ENCODE results near the gene USP14.

USP14 gene

GRCh38 chr18:160831-161570 lies 2.6 kb downstream of the USP14 start:
- peak; percentile 12 for DNase-seq

GRCh38 chr18:172361-172760 lies 14.0 kb downstream of the USP14 start:
- DNase-seq, result no peak

- no peak for DNase-seq
These were observed 21.1 kb downstream of the USP14 start for GRCh38 chr18:179499-179898.

DNA sequence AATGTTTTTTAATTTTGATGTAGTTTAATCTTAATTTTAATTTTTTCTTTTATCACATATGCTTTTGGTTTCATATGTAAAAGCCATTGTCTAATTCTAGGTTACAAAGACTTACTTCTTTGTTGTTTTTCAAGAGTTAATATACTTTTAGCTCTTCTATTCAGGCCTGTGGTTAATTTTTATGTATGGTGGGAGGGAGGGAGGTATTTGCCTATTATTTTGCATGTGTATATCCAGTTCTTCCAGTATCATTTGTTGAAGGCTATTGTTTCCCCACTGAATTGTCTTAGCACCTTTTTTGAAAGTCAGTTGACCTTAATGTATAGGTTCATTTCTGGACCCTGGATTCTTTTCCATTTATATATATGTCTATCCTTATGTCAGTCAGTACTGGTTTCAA lies 23.4 kb downstream of the USP14 start:
- no peak for DNase-seq

GRCh38 chr18:183769-184168 lies 25.4 kb downstream of the USP14 start:
- peak; percentile 19 for DNase-seq

GRCh38 chr18:189254-189653 lies 30.9 kb downstream of the USP14 start:
- DNase-seq, result no peak

DNA sequence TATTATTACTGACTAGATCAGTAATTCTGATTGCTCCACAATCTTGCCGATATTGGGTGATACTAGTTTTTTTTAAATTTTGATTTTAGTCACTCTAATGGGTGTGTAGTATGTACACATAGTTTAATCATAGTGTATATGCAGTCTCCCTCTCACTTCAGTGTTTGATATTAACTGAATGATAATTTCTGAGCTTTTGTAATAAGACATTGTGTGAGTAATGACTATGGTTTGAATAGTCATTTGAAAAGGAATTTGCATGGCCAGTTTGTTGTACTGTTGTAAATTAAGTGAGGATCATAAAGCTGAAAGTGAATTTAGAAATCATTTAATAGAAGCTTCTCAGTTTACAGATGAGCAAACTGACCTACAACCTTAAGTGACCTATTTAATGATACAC lies 33.4 kb downstream of the USP14 start:
- DNase-seq, result no peak

- DNase-seq, result no peak
These were observed 34.4 kb downstream of the USP14 start for GRCh38 chr18:192801-193200.

DNA sequence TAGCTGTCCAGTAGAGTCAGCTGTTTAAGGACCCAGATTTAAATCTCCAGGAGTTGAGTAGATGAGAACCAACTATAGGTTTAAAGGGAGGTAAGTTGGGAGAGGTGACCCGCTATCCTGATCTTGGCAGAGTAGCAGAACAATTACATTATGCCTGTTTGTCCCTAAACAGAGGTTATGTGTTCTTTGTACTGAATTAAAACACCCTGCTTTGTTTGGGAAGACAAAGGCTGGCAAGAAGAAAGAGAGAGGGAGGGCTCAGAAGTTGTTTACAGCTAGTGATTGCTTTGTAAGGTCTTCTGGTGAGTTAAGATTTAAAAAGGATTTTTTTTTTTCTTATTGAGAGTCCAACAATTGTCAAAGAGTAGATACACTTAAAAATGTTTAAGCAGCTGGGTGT lies 37.3 kb downstream of the USP14 start:
- DNase-seq, result no peak

DNA sequence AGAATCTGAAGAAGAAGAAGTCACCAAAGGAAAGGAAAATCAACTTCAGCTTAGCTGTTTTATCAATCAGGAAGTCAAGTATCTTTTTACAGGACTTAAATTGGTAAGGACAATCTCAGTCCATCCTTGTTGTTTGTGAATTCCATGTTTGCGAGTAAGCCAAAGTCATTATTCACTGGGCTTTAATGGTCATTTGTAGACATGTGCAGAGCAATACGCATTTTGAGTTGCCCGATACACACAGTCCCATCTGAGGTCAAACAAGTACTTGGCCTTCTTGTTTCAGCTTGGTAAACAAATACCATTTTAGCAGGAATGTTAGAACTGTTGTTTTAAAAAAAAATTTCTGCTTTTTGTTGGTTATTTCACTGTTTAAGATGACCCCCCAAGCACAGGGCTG lies 40.9 kb downstream of the USP14 start:
- no peak for DNase-seq

DNA sequence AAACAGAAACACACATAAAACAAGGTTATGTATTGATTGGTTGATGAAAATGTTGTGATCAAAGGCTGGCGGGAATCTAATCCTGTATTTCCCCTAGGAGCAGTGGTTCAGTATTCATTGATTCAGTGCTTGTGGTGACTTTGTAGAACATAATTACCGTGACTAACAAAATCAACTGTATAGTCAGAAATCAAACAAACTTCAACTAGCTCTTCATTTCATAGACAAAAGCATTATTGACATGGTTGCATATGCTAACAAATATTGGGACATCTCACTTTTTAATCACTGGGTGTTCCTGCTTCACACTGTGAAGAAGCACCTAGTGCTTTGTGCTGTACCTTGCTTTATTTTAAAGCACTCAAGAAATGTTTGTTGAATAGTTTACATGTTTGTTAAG lies 41.4 kb downstream of the USP14 start:
- DNase-seq, result no peak

DNA sequence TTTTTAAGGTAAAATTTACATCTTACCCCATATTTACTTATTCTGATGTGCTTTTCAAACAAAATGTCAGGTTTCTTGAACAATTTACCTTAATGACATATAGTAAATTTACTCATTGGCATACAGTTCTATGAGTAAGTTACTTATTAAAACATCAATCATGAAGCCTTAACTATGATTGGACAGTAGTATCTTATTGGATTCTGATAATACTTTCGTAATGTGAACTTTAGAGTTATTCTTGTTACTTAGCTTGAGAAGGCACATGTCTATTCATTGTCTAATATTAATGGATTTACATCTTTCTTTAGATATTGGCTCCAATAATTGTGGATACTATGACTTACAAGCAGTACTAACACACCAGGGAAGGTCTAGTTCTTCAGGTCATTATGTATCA lies 51.7 kb downstream of the USP14 start:
- DNase-seq, result no peak

DNA sequence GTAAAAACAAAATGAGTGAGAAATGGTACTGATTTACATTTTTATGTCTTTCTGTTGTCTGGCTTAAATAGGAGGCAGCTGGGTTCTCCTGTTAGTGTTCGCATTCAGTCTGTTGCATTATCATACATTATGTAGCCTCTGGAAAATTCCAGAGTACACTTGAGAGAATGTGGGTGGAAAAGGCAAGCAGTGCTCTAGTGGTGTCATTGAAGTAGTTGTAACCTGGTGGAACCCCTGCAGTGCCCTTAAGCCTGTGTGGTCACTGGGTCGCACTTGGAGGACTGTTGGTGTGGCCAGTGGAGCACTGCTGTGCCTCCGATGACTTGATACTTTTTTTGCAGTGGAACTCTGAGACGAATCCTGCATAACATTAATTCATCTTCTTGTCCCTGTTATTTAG lies 52.4 kb downstream of the USP14 start:
- DNase-seq, result no peak

DNA sequence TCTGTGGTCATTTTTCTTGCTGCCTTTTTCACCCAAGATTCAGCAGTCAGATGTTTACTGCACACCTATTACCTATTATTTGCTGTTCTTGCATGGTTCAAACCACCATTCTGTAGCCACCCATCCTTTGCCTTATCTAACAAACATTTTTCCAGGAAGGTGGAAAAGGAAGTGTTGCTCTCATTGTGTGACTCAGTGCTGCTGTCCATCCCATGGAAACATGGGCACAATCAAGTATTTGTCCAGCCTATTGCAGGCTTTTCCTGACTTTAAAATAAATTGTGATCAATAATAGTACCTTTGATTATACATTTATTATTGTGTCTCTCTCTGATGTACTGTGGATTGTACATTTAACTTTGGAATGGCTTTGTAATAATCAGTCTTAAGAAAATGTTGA lies 53.2 kb downstream of the USP14 start:
- DNase-seq, result no peak

DNA sequence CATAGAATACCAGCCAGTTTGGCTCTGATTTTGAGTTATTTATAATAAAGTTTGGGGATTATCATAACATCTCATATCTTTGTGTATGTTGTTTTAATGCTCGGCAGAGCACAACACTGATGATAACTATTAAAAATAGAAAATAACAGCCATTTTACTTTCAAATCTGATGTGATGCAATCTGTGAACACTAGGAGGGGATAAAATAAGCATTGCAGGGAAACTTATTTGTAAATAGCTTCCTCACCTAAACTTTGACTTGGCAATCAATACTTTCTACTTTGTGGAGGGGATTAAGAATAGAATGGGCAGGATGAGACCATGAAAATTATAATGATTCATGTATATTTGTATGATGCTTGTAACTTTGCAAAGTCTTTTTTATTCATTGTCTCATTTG lies 54.4 kb downstream of the USP14 start:
- no peak for DNase-seq

- DNase-seq, result no peak
These were observed 55.1 kb downstream of the USP14 start for GRCh38 chr18:213505-213904.

- DNase-seq, result no peak
These were observed 55.6 kb downstream of the USP14 start for GRCh38 chr18:213966-214365.

DNA sequence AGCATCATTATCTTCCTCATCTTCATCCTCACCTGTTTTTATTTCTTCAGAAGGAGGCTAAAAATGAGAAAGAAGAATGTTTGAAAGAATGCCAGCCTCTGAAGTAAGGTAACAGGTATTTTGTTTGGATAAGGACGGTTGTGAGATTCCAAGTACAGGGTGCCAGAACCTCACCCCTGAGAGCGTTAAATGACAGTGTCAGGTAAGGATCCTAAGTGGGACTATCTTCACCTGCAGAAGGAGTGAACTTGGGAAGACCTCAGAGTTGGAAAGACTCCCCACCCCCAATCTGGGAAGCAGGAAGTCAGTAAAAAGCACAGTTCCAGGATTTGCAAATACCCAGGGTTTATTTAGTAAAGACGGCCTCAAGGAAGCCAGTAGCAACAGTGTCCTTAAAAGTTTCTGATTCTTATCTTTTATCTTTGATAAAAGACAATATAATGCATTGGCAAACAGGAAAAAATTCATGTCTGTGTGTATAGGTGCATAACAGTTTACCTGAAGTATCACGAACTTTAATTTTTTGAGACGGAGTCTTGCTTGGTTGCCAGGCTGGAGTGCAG lies 57.2 kb downstream of the USP14 start:
- DNase-seq, result no peak

GRCh38 chr18:217532-218336 lies 59.4 kb downstream of the USP14 start:
- no peak for DNase-seq

DNA sequence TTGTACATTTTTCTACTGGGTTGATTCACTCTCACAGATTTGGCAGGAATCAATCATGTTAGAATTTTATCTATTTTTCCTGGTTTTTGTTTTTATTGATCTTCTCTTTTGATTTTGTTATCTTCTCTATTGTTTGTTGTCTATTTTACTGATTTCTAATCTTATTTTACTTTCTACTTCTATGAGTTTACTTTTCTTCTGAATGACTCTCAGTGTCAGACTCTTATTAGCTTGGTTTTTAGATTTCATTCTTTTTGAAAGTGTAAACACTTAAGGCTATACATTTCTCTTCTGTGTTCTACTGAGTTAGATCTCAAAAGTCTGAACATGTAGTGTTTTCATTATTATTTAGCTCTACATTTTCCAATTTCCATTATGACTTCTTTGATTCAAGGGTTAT lies 62.4 kb downstream of the USP14 start:
- no peak for DNase-seq

DNA sequence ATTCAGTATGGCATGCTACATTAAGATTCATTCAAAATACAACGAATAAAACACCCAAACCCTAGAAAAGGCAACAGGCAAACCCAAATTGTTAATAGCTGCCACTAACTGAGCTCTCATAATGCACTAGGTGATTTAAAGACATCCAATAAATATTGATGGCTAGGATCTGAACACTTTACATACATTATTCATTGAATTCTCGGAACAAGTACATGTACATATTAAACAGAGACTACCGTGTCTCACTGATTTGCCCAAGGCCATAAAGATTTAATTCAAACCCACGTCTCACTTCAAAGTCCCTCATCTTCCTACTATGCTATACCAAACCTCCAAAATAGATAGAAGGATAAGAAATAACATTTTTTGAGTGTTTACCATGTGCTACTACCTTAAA lies 67.4 kb downstream of the USP14 start:
- no peak for DNase-seq

GRCh38 chr18:227374-227773 lies 69.0 kb downstream of the USP14 start:
- no peak for DNase-seq

DNA sequence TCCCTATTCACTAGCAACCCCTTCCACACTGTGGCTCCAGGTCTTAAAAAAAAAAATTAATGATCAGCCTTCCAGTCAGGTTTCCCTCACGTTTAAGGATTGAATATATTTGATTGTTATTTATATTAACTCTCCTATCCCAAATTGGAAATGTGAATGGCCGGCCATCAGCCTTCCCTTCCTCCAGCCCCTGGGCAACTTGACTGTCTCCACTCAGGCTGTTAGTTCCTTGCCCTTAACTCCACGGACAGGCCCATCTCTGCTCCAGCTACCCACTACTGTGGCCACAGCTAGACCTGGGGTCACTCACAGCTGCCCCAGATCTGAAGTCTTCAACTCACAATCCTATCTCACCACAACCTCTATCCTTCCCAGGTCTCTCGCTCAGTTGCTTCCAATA lies 69.5 kb downstream of the USP14 start:
- DNase-seq, result no peak

DNA sequence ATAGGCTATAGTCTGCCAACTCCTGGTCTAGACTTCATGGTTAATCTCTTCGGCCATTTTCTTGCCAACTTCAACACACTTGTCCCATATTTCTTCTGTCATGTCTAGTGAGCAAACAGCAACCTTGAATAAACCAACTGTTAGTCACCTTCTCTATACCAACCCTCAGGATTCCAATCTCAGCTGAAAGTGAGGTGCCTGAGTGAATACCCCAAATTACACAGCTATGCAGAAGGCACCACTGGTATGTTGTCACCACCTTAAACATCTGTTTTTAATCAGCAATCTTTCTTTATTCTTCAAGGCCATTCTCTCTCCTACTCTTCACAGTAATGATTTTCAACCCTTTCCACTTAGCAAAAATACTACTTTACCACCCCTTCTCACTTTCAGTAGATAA lies 70.2 kb downstream of the USP14 start:
- DNase-seq, result peak; percentile 49

All from fibroblast of skin of right quadriceps (primary cell).